Measurements from ENCODE around the gene SLC1A3. TPM values are rescaled to one million over a fixed set of nuclear protein-coding genes. Genes with fewer than 3 reads are reported as not detected.

SLC1A3 gene
- total RNA-seq, 1 donor from 2014 or later: 1.6 TPM

DNA sequence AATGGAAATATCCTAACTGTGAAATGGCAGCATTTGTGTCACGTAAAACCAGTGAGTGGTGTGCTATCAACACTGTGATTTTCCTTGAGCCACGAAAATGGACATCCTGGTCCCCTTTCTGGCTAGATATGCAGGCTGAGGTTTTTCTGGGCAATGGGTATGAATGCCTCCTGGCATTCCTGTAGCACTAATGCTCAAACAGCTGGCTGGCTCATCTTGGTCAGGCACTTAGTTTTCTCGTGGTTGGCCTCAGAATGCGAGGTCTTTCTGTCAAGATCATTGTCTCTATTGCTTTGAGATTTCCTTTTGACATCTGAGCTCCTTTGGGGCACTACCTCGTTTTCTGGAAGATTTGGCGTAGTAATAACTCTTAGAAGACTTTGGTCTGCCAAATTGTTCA, 15.6 kb downstream of the SLC1A3 start:
- Mint-ChIP-seq H3K9me3 (ENCODE audit: unreplicated experiment) (peaks cover 1% of the 10 kb centered on the region), H3K27me3 (ENCODE audit: unreplicated experiment) (no peaks in the 10 kb centered on the region), H3K4me3 (ENCODE audit: unreplicated experiment) (no peak overlapping the region), H3K27ac (ENCODE audit: unreplicated experiment) (no peak overlapping the region), H3K4me1 (ENCODE audit: low read depth, unreplicated experiment) (peaks cover 3% of the 10 kb centered on the region), H3K36me3 (ENCODE audit: unreplicated experiment) (no peaks in the 10 kb centered on the region)
- TF ChIP-seq, protein P1, sequence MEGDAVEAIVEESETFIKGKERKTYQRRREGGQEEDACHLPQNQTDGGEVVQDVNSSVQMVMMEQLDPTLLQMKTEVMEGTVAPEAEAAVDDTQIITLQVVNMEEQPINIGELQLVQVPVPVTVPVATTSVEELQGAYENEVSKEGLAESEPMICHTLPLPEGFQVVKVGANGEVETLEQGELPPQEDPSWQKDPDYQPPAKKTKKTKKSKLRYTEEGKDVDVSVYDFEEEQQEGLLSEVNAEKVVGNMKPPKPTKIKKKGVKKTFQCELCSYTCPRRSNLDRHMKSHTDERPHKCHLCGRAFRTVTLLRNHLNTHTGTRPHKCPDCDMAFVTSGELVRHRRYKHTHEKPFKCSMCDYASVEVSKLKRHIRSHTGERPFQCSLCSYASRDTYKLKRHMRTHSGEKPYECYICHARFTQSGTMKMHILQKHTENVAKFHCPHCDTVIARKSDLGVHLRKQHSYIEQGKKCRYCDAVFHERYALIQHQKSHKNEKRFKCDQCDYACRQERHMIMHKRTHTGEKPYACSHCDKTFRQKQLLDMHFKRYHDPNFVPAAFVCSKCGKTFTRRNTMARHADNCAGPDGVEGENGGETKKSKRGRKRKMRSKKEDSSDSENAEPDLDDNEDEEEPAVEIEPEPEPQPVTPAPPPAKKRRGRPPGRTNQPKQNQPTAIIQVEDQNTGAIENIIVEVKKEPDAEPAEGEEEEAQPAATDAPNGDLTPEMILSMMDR (IDR thresholded peaks at IDR 0.05; ENCODE audit: partially characterized antibody, unreplicated experiment): no peak
- DNase-seq: no peak

DNA sequence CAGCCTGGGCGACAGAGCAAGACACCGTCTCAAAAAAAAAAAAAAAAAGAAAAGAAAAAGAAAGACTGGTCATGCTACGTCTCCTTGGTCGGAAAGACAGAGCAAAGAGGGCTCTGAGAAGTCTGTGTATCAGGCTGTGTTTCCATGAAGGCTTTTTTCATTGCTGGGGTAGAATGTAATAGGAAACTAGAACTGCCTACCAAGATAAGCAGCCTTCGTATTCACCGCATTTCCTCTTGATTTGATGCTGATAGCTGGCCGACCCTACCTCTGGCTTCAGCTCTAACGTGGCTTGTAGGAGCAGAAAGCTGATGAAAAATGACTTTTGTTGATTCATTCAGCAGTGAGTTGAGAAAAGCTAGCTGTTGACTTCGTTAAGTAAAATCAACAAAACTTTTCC, 17.4 kb downstream of the SLC1A3 start:
- Mint-ChIP-seq H3K9me3 (ENCODE audit: unreplicated experiment) (peaks cover 1% of the 10 kb centered on the region), H3K27ac (ENCODE audit: unreplicated experiment) (no peak overlapping the region), H3K4me1 (ENCODE audit: low read depth, unreplicated experiment) (no peaks in the 10 kb centered on the region), H3K36me3 (ENCODE audit: unreplicated experiment) (no peaks in the 10 kb centered on the region), H3K4me3 (ENCODE audit: unreplicated experiment) (no peak overlapping the region), H3K27me3 (ENCODE audit: unreplicated experiment) (no peaks in the 10 kb centered on the region)
- TF ChIP-seq, protein P1 (IDR thresholded peaks at IDR 0.05; ENCODE audit: partially characterized antibody, unreplicated experiment): no peak
- no peak for DNase-seq

DNA sequence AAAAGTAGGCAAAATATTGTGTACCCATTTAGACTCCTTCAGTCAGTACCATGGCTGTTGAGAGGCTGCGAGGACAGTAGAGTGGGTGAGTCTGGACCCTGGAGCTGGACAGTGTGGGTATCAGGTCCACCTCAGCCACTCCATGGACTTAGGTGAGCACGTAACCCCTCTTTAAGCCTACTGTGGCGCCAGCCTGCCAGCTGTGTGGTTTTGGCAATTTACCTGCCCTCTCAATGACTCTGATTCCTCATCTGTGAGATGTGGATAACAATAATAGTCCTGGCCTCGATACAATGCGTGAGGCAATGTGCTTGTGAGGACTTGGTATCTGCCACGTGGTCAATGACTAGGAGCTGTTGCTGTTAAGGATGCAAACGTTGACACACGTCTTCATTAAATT, 17.9 kb downstream of the SLC1A3 start:
- no peaks in the 10 kb centered on the region for H3K4me1 Mint-ChIP-seq (ENCODE audit: low read depth, unreplicated experiment)
- H3K27ac Mint-ChIP-seq (ENCODE audit: unreplicated experiment): no peak overlapping the region
- DNase-seq: no peak
- no peaks in the 10 kb centered on the region for H3K27me3 Mint-ChIP-seq (ENCODE audit: unreplicated experiment)
- TF ChIP-seq, protein P1 (IDR thresholded peaks at IDR 0.05; ENCODE audit: partially characterized antibody, unreplicated experiment): no peak
- H3K9me3 Mint-ChIP-seq (ENCODE audit: unreplicated experiment): peaks cover 1% of the 10 kb centered on the region
- no peak overlapping the region for H3K4me3 Mint-ChIP-seq (ENCODE audit: unreplicated experiment)
- no peaks in the 10 kb centered on the region for H3K36me3 Mint-ChIP-seq (ENCODE audit: unreplicated experiment)

DNA sequence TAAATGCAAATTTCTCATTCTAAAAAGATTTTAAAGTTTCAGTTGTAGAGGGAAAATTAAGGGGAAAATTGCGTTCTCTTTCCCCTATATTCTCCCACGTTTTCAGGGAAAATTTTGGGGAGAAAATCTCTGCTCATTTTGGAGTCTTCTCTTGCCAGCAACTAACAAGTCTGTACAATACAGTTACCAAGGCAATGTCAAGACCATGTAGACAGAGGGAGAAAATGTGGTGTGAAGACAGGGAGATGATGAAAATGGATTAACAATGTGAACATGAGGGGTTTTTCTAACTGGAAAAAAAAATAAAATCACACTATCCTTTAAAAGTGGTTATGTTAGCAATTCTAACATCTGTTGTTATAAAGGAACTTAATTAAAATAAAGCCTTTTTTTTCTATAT, 22.3 kb downstream of the SLC1A3 start:
- Mint-ChIP-seq H3K27ac (ENCODE audit: unreplicated experiment) (no peak overlapping the region), H3K36me3 (ENCODE audit: unreplicated experiment) (no peaks in the 10 kb centered on the region), H3K4me1 (ENCODE audit: low read depth, unreplicated experiment) (no peaks in the 10 kb centered on the region), H3K4me3 (ENCODE audit: unreplicated experiment) (no peak overlapping the region), H3K27me3 (ENCODE audit: unreplicated experiment) (no peaks in the 10 kb centered on the region), H3K9me3 (ENCODE audit: unreplicated experiment) (peaks cover 1% of the 10 kb centered on the region)
- TF ChIP-seq, protein P1 (IDR thresholded peaks at IDR 0.05; ENCODE audit: partially characterized antibody, unreplicated experiment): no peak
- DNase-seq: no peak

DNA sequence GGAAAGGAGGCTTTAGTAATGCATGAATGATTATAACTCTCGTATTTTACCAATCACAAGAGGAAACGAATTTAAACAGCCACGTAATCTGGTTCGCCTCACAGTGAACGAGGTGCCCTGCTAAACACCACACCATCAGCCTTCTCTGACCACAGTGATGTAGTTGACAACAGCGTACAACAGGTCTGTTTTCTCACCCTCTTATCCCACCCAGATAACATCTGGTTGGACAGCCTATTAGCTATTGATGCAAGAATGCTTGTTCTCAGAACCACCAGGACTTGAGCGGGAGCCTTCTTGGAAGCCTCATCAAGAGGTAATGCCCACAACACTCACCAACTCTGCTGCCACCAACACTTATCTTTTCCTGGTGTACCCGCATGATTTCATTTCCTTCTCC, 23.3 kb downstream of the SLC1A3 start:
- no peak for DNase-seq
- H3K9me3 Mint-ChIP-seq (ENCODE audit: unreplicated experiment): no peaks in the 10 kb centered on the region
- TF ChIP-seq, protein P1 (IDR thresholded peaks at IDR 0.05; ENCODE audit: partially characterized antibody, unreplicated experiment): no peak
- no peak overlapping the region for H3K4me3 Mint-ChIP-seq (ENCODE audit: unreplicated experiment)
- H3K4me1 Mint-ChIP-seq (ENCODE audit: low read depth, unreplicated experiment): no peaks in the 10 kb centered on the region
- no peaks in the 10 kb centered on the region for H3K36me3 Mint-ChIP-seq (ENCODE audit: unreplicated experiment)
- no peak overlapping the region for H3K27ac Mint-ChIP-seq (ENCODE audit: unreplicated experiment)
- H3K27me3 Mint-ChIP-seq (ENCODE audit: unreplicated experiment): no peaks in the 10 kb centered on the region
